ENCODE results near the gene RDX.

GRCh38 chr11:110130642-110131238 lies 165.7 kb downstream of the RDX start:
- TF ChIP-seq CTCF (conservative IDR thresholded peaks at IDR 0.05 in 1 of 2, IDR thresholded peaks at IDR 0.05 in 1 of 2; ENCODE audit: low read depth in 1 of 2, low read length in 2 of 2) (no peak), EZH2 (IDR thresholded peaks at IDR 0.05; ENCODE audit: low read length, missing control alignments) (no peak)

Data from fibroblast of lung (primary cell).